Activated CD4-positive, alpha-beta T cell treated with anti-CD3 and anti-CD28 coated beads, Interleukin-2, amount 10 ng/mL, durations not matched to agents 7 days and 5 days (primary cell): ENCODE results near the gene CELSR2. TPM values are rescaled to one million over a fixed set of nuclear protein-coding genes. Genes with fewer than 3 reads are reported as not detected.

ENCODE experiments used
- CTCF ChIA-PET: fragments of 350-600 bp; sonication (Branson Sonifier 250); formaldehyde crosslinking; loops from one replicate; lab custom pipeline; 2021; ENCODE audit warnings: antibody characterized with exemption; lab: Charles Lee
- POLR2A ChIA-PET: fragments of 350-600 bp; sonication (Branson Sonifier 250); formaldehyde crosslinking; loops from one replicate; lab custom pipeline; 2021; ENCODE audit warnings: antibody characterized with exemption; lab: Charles Lee
- DNase-seq: peaks from one replicate; pipeline ENCODE4 v3.0.0-alpha.2; 2020
- H3K27ac Mint-ChIP-seq: one replicate; pipeline ENCODE4 v1.8.0; 2021; ENCODE audit warnings: mild to moderate bottlenecking, moderate library complexity, mixed read lengths
- H3K27me3 Mint-ChIP-seq: one replicate; pipeline ENCODE4 v1.8.0; 2021; ENCODE audit warnings: mixed read lengths
- H3K36me3 Mint-ChIP-seq: one replicate; pipeline ENCODE4 v1.8.0; 2021; ENCODE audit warnings: low read depth, mixed read lengths
- H3K4me1 Mint-ChIP-seq: one replicate; pipeline ENCODE4 v1.8.0; 2021; ENCODE audit warnings: mixed read lengths
- H3K4me3 Mint-ChIP-seq: one replicate; pipeline ENCODE4 v1.8.0; 2021; ENCODE audit warnings: mild to moderate bottlenecking, moderate library complexity, mixed read lengths
- H3K9me3 Mint-ChIP-seq: one replicate; pipeline ENCODE4 v1.8.0; 2021; ENCODE audit warnings: mixed read lengths
- total RNA-seq, 2 experiments: library from RNA; stranded (reverse); gene quantifications; one replicate each; pipeline ENCODE4 v1.2.3, GENCODE V29; 2021

The CELSR2 gene
- total RNA-seq, 2 experiments from 2014 or later = 5.2 to 5.3 TPM

DNA sequence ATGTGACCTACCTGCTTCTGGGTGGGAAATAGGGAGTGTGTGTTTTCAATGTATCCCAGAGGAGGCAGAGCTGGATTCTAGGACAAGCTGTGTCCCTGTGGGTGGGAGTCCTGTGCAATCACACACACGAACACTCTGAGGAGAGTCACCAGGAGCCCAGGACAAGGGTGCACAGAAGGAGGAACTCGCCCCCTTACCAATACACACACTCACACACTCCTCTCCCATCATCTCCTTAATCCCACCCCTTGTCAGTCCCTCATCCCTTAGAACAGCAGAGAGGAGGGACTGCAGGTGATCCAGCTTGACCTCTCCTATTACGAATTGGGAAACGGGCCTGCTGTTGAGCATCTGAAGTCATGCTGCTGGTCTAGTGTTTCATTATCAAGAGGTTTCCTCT lies 65.9 kb downstream of the CELSR2 start:
- peaks cover 5% of the 10 kb centered on the region for H3K27me3 Mint-ChIP-seq
- no peaks in the 10 kb centered on the region for H3K4me1 Mint-ChIP-seq
- no peaks in the 10 kb centered on the region for H3K36me3 Mint-ChIP-seq
- no peaks in the 10 kb centered on the region for H3K9me3 Mint-ChIP-seq
- no peak for DNase-seq
- H3K4me3 Mint-ChIP-seq = no peak overlapping the region
- H3K27ac Mint-ChIP-seq = no peak overlapping the region
- CTCF ChIA-PET = interaction anchor here (0.5 to 2.7 kb wide), 3 partner anchors 9 to 40 kb away, joined by 4 to 10 read pairs (median 6); partner anchors contain the start of gene MYBPHL
- POLR2A ChIA-PET = no interaction called here

DNA sequence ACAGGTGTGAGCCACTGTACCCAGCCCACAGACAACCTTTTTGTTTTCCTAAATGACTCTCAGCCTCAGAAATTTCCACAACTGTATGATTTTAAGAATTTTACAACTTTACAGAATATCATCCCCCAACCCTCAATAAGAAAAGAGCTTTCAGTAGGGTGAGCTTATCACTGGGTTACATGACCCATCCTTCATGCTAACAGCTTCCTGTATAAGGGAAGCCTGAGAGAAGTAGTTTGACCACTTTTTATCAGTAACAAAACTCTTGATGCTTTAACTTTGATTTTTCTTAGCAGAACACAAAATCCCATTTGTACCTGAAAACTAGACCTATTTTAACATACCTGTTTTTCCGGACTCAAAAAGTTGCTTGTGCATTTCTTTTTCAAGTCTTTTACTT lies 67.2 kb downstream of the CELSR2 start:
- no peak overlapping the region for H3K27ac Mint-ChIP-seq
- H3K27me3 Mint-ChIP-seq = peaks cover 7% of the 10 kb centered on the region
- CTCF ChIA-PET = interaction anchor here (0.9 to 2.7 kb wide), 4 partner anchors 10 to 30 kb away, joined by 3 to 10 read pairs (median 4); partner anchors contain the start of gene MYBPHL
- H3K4me3 Mint-ChIP-seq = no peak overlapping the region
- no peak for DNase-seq
- no peaks in the 10 kb centered on the region for H3K36me3 Mint-ChIP-seq
- H3K4me1 Mint-ChIP-seq = no peaks in the 10 kb centered on the region
- POLR2A ChIA-PET = no interaction called here
- no peaks in the 10 kb centered on the region for H3K9me3 Mint-ChIP-seq

DNA sequence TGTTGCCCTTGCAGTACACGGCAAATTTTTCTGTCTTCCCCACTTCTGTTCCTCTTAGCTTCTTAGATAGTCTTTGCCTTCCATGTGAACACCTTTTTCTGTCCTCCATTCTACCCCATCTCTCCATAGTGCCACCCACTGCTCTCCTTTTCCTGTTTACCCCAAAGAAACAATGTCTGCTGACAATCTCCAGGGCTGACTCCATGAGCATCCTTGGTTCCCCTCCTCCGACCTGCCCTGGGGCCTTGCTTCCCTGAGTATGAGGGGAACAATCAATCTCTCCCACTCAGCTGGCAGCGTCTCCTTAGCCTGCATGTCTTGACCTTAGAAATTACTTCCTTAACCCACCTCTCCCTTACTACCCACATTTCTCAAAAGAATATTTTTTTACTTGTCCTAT lies 69.8 kb downstream of the CELSR2 start:
- no peak overlapping the region for H3K27ac Mint-ChIP-seq
- no peaks in the 10 kb centered on the region for H3K36me3 Mint-ChIP-seq
- POLR2A ChIA-PET = no interaction called here
- no peaks in the 10 kb centered on the region for H3K4me1 Mint-ChIP-seq
- H3K9me3 Mint-ChIP-seq = no peaks in the 10 kb centered on the region
- H3K4me3 Mint-ChIP-seq = no peak overlapping the region
- peaks cover 2% of the 10 kb centered on the region for H3K27me3 Mint-ChIP-seq
- CTCF ChIA-PET = no interaction called here
- DNase-seq = no peak

DNA sequence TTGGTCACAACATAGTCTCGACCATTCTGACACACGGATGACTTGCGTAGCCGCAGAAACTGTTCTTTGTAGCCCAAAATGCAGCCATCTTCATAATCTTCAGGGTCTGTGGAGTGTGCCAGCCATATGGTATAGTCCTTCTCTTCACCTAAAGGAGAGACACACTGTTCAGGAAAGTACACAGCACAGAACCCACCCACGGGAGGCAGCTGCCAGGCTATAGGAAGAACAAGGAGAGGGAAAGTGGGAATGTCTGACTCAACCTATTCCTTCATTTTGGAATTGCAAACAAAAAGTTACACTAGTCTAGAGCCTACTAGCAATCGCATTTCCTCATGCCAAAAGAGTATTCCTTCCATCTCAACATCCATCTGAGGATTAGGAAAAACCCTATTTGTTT lies 73.6 kb downstream of the CELSR2 start:
- no peak overlapping the region for H3K27ac Mint-ChIP-seq
- POLR2A ChIA-PET = no interaction called here
- DNase-seq = no peak
- no peaks in the 10 kb centered on the region for H3K36me3 Mint-ChIP-seq
- H3K9me3 Mint-ChIP-seq = no peaks in the 10 kb centered on the region
- CTCF ChIA-PET = no interaction called here
- H3K4me3 Mint-ChIP-seq = no peak overlapping the region
- peaks cover 4% of the 10 kb centered on the region for H3K27me3 Mint-ChIP-seq
- H3K4me1 Mint-ChIP-seq = no peaks in the 10 kb centered on the region

Other genes starting within 250 kb of the CELSR2 start
- 1 to 10 TPM; 8.2 to 8.8 TPM for gene WDR47, start 207.4 kb upstream of the CELSR2 start, total RNA-seq
- gene TAF13, start 173.5 kb upstream of the CELSR2 start, total RNA-seq = 10 to 100 TPM; 16.0 to 17.5 TPM
- 10 to 100 TPM; 27.6 to 29.1 TPM for gene TMEM167B, start 158.8 kb upstream of the CELSR2 start, total RNA-seq
- gene ELAPOR1, start 135.4 kb upstream of the CELSR2 start, total RNA-seq = 1 to 10 TPM; 6.3 TPM
- 100 to 1,000 TPM; 138 to 140 TPM for gene SARS1, start 35.6 kb upstream of the CELSR2 start, total RNA-seq
- 10 to 100 TPM; 32.7 to 34.5 TPM for gene PSRC1, start 33.6 kb downstream of the CELSR2 start, total RNA-seq
- gene MYBPHL, start 57.5 kb downstream of the CELSR2 start, total RNA-seq = not detected
- 1 to 10 TPM; 1.5 to 1.9 TPM for gene SORT1, start 148.4 kb downstream of the CELSR2 start, total RNA-seq
- gene PSMA5, start 176.9 kb downstream of the CELSR2 start, total RNA-seq = 100 to 1,000 TPM; 157 to 174 TPM
- not detected for gene SYPL2, start 217.0 kb downstream of the CELSR2 start, total RNA-seq
- 10 to 100 TPM; 12.4 to 14.0 TPM for gene ATXN7L2, start 234.4 kb downstream of the CELSR2 start, total RNA-seq
- 10 to 100 TPM; 25.3 to 29.7 TPM for gene CYB561D1, start 244.6 kb downstream of the CELSR2 start, total RNA-seq